Fibroblast of peridontal ligament (primary cell): ENCODE data around the gene JAGN1.
A peak's percentile ranks its signal among the peaks of the same experiment; 100 is the strongest.
"Not testable (repeated sequence)": the region's sequence is repeated elsewhere in the genome, so short reads cannot be mapped to it uniquely, and the experiment has no call there.

Source experiments
- DNase-seq: peaks from one replicate; pipeline ENCODE4 v3.0.0-alpha.2; 2010; ENCODE audit errors: extremely low read depth

JAGN1 gene

GRCh38 chr3:9866639-9867038 lies 23.8 kb upstream of the JAGN1 start:
- no peak for DNase-seq

- no peak for DNase-seq
These were observed 23.3 kb upstream of the JAGN1 start for GRCh38 chr3:9867106-9867505.

- no peak for DNase-seq
These were observed 20.5 kb upstream of the JAGN1 start for GRCh38 chr3:9869955-9870354.

DNA sequence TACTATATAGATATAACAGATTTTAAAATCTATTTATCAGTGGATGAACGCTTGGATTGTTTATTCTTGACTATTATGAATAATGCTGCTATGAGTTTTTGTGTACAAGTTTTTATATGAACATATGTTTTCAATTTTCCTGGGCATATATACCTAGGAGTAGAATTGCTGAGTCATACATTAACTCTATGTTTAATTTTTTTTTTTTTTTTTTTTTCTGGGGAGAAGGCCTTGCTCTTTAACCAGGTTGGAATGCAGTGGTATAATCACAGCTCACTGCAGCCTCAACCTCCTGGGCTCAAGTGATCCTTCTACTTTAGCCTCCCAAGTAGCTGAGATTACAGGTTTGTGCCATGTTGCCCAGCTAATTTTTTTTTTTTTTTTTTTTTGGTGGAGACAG lies 19.4 kb upstream of the JAGN1 start:
- DNase-seq, result peak; percentile 79

GRCh38 chr3:9872067-9872466 lies 18.3 kb upstream of the JAGN1 start:
- not testable (repeated sequence) for DNase-seq

DNA sequence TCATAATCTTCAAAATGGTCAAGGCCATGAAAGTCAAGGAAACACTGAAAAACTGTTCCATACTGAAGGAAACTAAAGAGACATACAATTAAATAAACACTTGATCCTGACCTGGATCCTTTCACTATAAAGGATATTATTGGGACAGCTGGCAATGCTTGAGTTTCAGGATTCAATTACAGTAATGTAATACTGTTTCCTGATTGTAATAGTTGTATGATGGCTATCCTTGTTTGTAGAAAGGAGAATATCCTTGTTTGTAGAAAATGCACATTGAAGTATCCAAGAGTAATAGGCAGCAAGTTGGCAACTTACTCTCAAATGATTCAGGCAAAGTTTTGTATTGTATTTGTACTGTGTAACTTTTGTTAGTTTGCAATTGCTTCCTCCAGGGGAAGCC lies 15.0 kb upstream of the JAGN1 start:
- DNase-seq, result peak; percentile 33

GRCh38 chr3:9876255-9876654 lies 14.2 kb upstream of the JAGN1 start:
- DNase-seq, result not testable (repeated sequence)

GRCh38 chr3:9876991-9877390 lies 13.4 kb upstream of the JAGN1 start:
- DNase-seq, result no peak

GRCh38 chr3:9878700-9879099 lies 11.7 kb upstream of the JAGN1 start:
- no peak for DNase-seq

DNA sequence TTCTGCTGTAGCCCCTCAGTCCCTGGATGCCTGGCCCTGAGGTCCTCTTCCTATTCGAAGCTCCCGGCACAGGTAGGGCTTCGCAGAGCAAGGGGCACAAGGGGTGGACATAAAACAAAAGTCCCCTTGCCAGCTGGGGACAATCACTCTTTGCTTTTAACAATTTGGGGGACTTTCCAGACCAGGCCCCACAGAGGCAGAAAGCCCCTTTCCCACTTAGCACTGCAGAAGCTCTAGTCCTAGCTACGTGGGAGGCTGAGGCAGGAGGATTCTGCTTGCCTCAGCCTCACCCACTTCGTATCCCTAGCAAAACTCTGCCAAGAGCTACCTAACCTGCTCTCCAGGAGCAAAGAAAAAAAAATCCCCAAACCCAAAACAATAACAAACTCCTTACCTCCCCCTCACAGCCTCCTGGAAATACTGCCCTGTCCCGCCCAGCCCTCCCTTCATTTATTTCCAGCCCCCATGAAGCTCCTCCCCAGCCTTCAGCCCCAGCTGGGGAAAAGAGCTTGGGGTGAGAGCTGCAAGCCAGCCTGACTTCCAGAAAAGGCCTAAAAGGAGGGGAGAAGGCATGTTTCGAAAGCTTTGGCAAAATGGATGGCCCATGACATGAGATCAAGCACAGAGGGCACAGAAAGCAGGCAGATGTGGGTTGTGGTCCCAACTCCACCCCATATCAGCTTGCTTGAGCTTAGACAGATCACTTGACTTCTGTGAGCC lies 10.4 kb upstream of the JAGN1 start, which contains the start of gene CIDEC:
Gene CIDEC (minus strand): TSS at position 424 of the 720 bp plus-strand sequence. CDS start 1,767 bp downstream, outside the sequence.
- DNase-seq, result no peak

- no peak for DNase-seq
These were observed 9.0 kb upstream of the JAGN1 start for GRCh38 chr3:9881441-9881840.

GRCh38 chr3:9883706-9884554 lies 6.5 kb upstream of the JAGN1 start:
- peak; percentile 31 for DNase-seq

DNA sequence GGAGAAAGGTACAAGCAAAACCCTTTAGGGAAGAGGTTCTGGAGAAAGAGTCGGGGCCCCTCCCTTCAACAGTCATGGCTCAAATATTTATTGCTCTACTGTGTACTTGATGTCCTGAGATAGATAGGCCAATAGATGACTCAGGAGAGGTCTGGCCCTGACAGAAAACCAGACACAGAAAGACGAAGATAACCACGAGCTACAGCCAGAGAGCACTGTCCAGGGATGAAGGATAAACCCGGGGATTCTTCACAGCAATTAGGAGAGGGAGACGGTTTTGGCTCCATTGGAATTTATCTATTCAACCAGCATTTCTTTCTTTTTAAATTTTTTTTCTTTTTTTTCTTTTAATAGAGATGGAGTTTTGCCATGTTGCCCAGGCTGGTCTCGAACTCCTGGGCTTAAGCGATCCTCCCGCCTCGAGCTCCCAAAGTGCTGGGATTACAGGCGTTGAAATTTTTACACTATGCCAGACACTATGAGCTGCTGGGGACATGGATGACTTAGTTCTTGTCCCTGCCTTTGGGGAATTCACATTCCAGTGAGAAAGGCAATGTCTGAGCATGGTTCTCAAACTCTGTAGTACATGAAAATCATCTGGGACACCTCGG lies 5.8 kb upstream of the JAGN1 start:
- peak; percentile 67 for DNase-seq

DNA sequence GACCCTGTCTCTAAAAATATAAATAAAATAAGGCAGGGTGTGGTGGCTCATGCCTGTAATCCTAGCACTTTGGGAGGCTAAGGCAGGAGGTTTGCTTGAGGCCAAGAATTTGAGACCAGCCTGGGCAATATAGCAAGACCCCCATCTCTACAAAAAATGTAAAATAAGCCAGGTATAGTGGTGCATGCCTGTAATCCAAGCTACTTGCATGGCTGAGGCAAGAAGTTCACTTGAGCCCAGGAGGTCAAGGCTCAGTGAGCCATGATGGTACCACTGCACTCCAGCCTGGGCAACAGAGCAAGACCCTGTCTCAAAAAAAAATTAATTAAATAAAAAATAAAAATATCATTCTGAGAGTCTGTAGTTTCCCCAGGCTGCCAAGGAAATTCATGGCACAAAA lies 4.1 kb upstream of the JAGN1 start:
- DNase-seq, result no peak

- no peak for DNase-seq
These were observed 2.9 kb upstream of the JAGN1 start for GRCh38 chr3:9887480-9887879.

- no peak for DNase-seq
These were observed 1.9 kb upstream of the JAGN1 start for GRCh38 chr3:9888540-9888939.

DNA sequence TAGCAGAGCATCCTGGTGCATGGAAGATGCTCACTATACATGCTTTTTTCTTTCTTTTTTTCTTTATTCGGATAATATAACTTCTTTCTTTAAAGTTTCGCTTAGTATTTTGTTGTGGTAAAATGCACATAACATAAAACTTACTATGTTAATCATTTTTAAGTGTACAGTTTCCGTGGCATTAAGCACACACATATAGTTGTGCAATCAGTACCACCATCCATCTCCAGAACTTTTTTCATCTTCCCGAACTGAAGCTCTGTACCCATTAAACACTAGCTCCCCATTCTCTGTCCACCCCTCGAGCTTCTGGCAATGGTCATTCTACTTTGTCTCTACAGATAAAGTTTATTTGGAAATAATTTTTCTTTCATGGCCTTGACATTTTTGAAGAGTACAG lies 1.0 kb upstream of the JAGN1 start:
- no peak for DNase-seq

GRCh38 chr3:9891072-9891622 lies 737 bp downstream of the JAGN1 start:
- DNase-seq, result no peak

DNA sequence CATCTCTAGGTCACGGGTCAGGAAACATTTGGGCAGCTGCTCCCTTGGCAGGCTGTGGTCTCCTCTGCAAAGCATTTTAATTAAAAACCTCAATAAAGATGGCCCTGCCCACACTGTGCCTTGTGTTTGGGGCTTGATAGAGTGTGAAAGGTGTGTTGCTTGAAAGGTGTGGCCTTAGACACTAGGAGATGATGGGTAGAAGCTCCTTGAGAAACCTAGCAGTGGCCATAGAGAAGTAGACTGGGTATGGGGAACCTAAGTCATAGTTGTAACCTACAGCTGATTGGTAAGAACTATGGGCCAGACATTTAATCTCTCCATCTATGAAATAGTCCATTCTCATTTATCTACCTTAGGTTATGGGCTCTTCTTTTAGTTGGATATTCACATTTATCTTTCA lies 3.3 kb downstream of the JAGN1 start:
- DNase-seq, result no peak

DNA sequence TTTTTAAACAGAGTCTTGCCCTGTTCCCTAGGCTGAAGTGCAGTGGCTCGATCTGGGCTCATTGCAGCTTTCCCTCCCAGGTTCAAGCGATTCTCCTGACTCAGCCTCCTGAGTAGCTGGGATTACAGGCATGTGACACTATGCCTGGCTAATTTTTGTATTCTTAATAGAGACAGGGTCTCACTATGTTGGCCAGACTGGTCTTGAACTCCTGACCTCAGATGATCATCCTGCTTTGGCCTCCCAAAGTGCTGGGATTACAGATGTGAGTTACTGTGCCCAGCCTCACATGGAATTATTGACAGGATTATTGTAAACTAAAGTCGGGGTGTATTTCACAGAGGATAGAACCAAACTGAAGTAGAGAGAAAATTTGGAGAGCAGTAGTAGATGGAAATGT lies 5.3 kb downstream of the JAGN1 start:
- DNase-seq, result not testable (repeated sequence)

GRCh38 chr3:9896755-9897407 lies 6.5 kb downstream of the JAGN1 start:
- not testable (repeated sequence) for DNase-seq
